HepG2 (cell line): ENCODE measurements around the gene CAPZA1. TPM values are rescaled to one million over a fixed set of nuclear protein-coding genes. Genes with fewer than 3 reads are reported as not detected.

Experiments
- ATF7-NPFF ChIP-seq: sonication (generic); formaldehyde crosslinking; IDR thresholded peaks from 2 replicates; pipeline ENCODE4 v1.8.1; 2023; ENCODE audit warnings: mild to moderate bottlenecking, low read depth, missing genetic modification reagents, moderate library complexity
- HOXA3 ChIP-seq: sonication (generic); formaldehyde crosslinking; IDR thresholded peaks from 2 replicates; pipeline ENCODE4 v1.5.0; 2020; ENCODE audit warnings: missing genetic modification reagents
- KLF16 ChIP-seq, 2 experiments: sonication (generic) in 1 of 2; formaldehyde crosslinking in 1 of 2; IDR thresholded peaks; 2 replicates each; pipeline versions ENCODE4 v1.6.1 to v1.8.0; 2016 to 2023; ENCODE audit warnings: missing genetic modification reagents in 2 of 2, missing compliant biosample characterization in 1 of 2
- MTA3 ChIP-seq: sonication (generic); formaldehyde crosslinking; IDR thresholded peaks from 2 replicates; pipeline ENCODE4 v1.4.0; 2020; ENCODE audit warnings: missing genetic modification reagents
- NCOA5 ChIP-seq: sonication (generic); formaldehyde crosslinking; IDR thresholded peaks from 2 replicates; pipeline ENCODE4 v1.4.0; 2020; ENCODE audit warnings: missing genetic modification reagents
- NFYC ChIP-seq: IDR thresholded peaks from 2 replicates; pipeline ENCODE4 v1.6.1; 2016; ENCODE audit warnings: missing genetic modification reagents, missing compliant biosample characterization
- SUZ12 ChIP-seq: fragments of 150-350 bp; IDR thresholded peaks from 2 replicates; pipeline ENCODE4 v1.6.1; 2014; ENCODE audit warnings: low read depth, low read length
- TBP ChIP-seq: sonication (generic); formaldehyde crosslinking; IDR thresholded peaks from 2 replicates; pipeline ENCODE4 v1.5.0; 2020; ENCODE audit warnings: missing genetic modification reagents
- ZNF329 ChIP-seq: sonication (generic); formaldehyde crosslinking; IDR thresholded peaks from 2 replicates; pipeline ENCODE4 v1.9.0; 2021; ENCODE audit warnings: low read depth, mild to moderate bottlenecking, missing genetic modification reagents
- ZNF678 ChIP-seq: sonication (generic); formaldehyde crosslinking; IDR thresholded peaks from 2 replicates; pipeline ENCODE4 v1.4.0; 2020; ENCODE audit warnings: mild to moderate bottlenecking, missing genetic modification reagents
- ZNF776 ChIP-seq: sonication (generic); formaldehyde crosslinking; IDR thresholded peaks from 2 replicates; pipeline ENCODE4 v1.4.0; 2020; ENCODE audit warnings: mild to moderate bottlenecking, missing genetic modification reagents
- ZNF878 ChIP-seq: sonication (generic); formaldehyde crosslinking; IDR thresholded peaks from 2 replicates; pipeline ENCODE4 v1.8.1; 2023; ENCODE audit warnings: mild to moderate bottlenecking, missing genetic modification reagents, moderate library complexity
- polyA plus RNA-seq, 8 experiments: library from polyadenylated mRNA; depleted of rRNA in 3 of 8; stranded (reverse) in 7 of 8; unstranded in 1 of 8; fragments of >200 nt; fragmentation: Illumina TruSeq in 4 of 8; extraction: Trizol in 4 of 8; gene quantifications; 2 replicates each; pipeline versions ENCODE4 v1.2.1 to v1.2.3, GENCODE V29; 2011 to 2016; ENCODE audit warnings: low read depth in 4 of 8, missing spikeins in 1 of 8, mixed read lengths in 1 of 8; ENCODE audit not compliant: insufficient read depth in 1 of 8
- total RNA-seq, 5 experiments: library from RNA; depleted of rRNA; stranded (reverse); fragments of >200 nt; fragmentation: Illumina TruSeq; extraction: Trizol; gene quantifications; 2 replicates each; pipeline ENCODE4 v1.2.3, GENCODE V29; 2016; ENCODE audit warnings: low read depth in 1 of 5
- TF ChIP-seq, protein P1 (sequence below), 2 experiments: fragments of 450-650 bp in 1 of 2; sonication (generic) in 1 of 2; formaldehyde crosslinking in 1 of 2; IDR thresholded peaks; 2 replicates each; pipeline versions ENCODE4 v1.6.1 to v1.8.0; 2016 to 2022; ENCODE audit warnings: antibody characterized with exemption in 1 of 2, mild to moderate bottlenecking in 1 of 2, missing genetic modification reagents in 1 of 2
- TF ChIP-seq, protein P2 (sequence below): sonication (generic); formaldehyde crosslinking; IDR thresholded peaks from 2 replicates; pipeline ENCODE4 v1.8.1; 2022; ENCODE audit warnings: low read depth, mild to moderate bottlenecking, missing genetic modification reagents
- TF ChIP-seq, protein P3 (sequence below): sonication (generic); formaldehyde crosslinking; IDR thresholded peaks from 2 replicates; pipeline ENCODE4 v1.4.0; 2020; ENCODE audit warnings: mild to moderate bottlenecking, missing genetic modification reagents
- TF ChIP-seq, protein P4 (sequence below): IDR thresholded peaks from 2 replicates; pipeline ENCODE4 v1.6.1; 2016; ENCODE audit warnings: low read depth, control low read depth

CAPZA1 gene
- total and polyA plus RNA-seq, 2 of the 13 experiments (the other 11 are each of a cell fraction or from before 2014, with no cell fraction given) = 67.0 to 117 TPM

GRCh38 chr1:112674986-112675727 lies 55.5 kb downstream of the CAPZA1 start (continued):
- TF ChIP-seq, protein P1, sequence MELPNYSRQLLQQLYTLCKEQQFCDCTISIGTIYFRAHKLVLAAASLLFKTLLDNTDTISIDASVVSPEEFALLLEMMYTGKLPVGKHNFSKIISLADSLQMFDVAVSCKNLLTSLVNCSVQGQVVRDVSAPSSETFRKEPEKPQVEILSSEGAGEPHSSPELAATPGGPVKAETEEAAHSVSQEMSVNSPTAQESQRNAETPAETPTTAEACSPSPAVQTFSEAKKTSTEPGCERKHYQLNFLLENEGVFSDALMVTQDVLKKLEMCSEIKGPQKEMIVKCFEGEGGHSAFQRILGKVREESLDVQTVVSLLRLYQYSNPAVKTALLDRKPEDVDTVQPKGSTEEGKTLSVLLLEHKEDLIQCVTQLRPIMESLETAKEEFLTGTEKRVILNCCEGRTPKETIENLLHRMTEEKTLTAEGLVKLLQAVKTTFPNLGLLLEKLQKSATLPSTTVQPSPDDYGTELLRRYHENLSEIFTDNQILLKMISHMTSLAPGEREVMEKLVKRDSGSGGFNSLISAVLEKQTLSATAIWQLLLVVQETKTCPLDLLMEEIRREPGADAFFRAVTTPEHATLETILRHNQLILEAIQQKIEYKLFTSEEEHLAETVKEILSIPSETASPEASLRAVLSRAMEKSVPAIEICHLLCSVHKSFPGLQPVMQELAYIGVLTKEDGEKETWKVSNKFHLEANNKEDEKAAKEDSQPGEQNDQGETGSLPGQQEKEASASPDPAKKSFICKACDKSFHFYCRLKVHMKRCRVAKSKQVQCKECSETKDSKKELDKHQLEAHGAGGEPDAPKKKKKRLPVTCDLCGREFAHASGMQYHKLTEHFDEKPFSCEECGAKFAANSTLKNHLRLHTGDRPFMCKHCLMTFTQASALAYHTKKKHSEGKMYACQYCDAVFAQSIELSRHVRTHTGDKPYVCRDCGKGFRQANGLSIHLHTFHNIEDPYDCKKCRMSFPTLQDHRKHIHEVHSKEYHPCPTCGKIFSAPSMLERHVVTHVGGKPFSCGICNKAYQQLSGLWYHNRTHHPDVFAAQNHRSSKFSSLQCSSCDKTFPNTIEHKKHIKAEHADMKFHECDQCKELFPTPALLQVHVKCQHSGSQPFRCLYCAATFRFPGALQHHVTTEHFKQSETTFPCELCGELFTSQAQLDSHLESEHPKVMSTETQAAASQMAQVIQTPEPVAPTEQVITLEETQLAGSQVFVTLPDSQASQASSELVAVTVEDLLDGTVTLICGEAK (IDR thresholded peaks at IDR 0.05) = no peak
- TF ChIP-seq, protein P1 (CRISPR knock-in tag; IDR thresholded peaks at IDR 0.05) = no peak
- TF ChIP-seq HOXA3 (CRISPR knock-in tag) = no peak
- no peak for TF ChIP-seq NFYC (CRISPR knock-in tag)
- TF ChIP-seq ZNF329 (CRISPR knock-in tag) = no peak
- TF ChIP-seq NCOA5 = no peak
- TF ChIP-seq, protein P2, sequence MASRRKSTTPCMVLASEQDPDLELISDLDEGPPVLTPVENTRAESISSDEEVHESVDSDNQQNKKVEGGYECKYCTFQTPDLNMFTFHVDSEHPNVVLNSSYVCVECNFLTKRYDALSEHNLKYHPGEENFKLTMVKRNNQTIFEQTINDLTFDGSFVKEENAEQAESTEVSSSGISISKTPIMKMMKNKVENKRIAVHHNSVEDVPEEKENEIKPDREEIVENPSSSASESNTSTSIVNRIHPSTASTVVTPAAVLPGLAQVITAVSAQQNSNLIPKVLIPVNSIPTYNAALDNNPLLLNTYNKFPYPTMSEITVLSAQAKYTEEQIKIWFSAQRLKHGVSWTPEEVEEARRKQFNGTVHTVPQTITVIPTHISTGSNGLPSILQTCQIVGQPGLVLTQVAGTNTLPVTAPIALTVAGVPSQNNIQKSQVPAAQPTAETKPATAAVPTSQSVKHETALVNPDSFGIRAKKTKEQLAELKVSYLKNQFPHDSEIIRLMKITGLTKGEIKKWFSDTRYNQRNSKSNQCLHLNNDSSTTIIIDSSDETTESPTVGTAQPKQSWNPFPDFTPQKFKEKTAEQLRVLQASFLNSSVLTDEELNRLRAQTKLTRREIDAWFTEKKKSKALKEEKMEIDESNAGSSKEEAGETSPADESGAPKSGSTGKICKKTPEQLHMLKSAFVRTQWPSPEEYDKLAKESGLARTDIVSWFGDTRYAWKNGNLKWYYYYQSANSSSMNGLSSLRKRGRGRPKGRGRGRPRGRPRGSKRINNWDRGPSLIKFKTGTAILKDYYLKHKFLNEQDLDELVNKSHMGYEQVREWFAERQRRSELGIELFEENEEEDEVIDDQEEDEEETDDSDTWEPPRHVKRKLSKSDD (CRISPR knock-in tag) = peak; percentile 41; the same call in 1 of the 2 replicates
- no peak for TF ChIP-seq SUZ12
- no peak for TF ChIP-seq ZNF776 (CRISPR knock-in tag)
- no peak for TF ChIP-seq TBP (CRISPR knock-in tag)
- TF ChIP-seq, protein P3, sequence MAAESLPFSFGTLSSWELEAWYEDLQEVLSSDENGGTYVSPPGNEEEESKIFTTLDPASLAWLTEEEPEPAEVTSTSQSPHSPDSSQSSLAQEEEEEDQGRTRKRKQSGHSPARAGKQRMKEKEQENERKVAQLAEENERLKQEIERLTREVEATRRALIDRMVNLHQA (CRISPR knock-in tag) = no peak
- TF ChIP-seq, protein P4, sequence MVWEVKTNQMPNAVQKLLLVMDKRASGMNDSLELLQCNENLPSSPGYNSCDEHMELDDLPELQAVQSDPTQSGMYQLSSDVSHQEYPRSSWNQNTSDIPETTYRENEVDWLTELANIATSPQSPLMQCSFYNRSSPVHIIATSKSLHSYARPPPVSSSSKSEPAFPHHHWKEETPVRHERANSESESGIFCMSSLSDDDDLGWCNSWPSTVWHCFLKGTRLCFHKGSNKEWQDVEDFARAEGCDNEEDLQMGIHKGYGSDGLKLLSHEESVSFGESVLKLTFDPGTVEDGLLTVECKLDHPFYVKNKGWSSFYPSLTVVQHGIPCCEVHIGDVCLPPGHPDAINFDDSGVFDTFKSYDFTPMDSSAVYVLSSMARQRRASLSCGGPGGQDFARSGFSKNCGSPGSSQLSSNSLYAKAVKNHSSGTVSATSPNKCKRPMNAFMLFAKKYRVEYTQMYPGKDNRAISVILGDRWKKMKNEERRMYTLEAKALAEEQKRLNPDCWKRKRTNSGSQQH = no peak; the same call in 1 of the 2 replicates
- peak; percentile 69; the same call in 1 of the 2 replicates for TF ChIP-seq ATF7-NPFF (CRISPR knock-in tag)
- no peak for TF ChIP-seq KLF16 (CRISPR knock-in tag; IDR thresholded peaks at IDR 0.05)
- no peak for TF ChIP-seq MTA3 (CRISPR knock-in tag)
- no peak for TF ChIP-seq ZNF878 (CRISPR knock-in tag)
- peak; percentile 43; the same call in 1 of the 2 replicates for TF ChIP-seq ZNF678 (CRISPR knock-in tag)
